Measurements from ENCODE around the gene SLC35B1. TPM values are rescaled to one million over a fixed set of nuclear protein-coding genes. Genes with fewer than 3 reads are reported as not detected.

The SLC35B1 gene
- total and polyA plus RNA-seq, 10 of the 15 experiments (the other 5 are each of a cell fraction or from before 2014, with no cell fraction given), result 40.0 to 113 (median 51.6) TPM

GRCh38 chr17:49687878-49688491 lies 19.8 kb downstream of the SLC35B1 start:
- in situ Hi-C loops (cut with MboI) (no loop called here), intact Hi-C loops (cut with micrococcal nuclease; ENCODE audit: unreplicated experiment) (no loop called here)
- no peaks in the 10 kb centered on the region for H4K20me1 ChIP-seq (ENCODE audit: control insufficient read depth, insufficient read depth)
- FAIRE-seq (no peak), DNase-seq (ENCODE audit: low read depth, low spot score) (no peak), ATAC-seq (peak; percentile 45; the same call in 1 of the 3 replicates)
- H3K4me1 ChIP-seq (ENCODE audit: control insufficient read depth, insufficient read depth, low read length), result no peaks in the 10 kb centered on the region
- WGBS (ENCODE audit: insufficient coverage, insufficient replicate concordance, low lambda C conversion rate, missing lambda C conversion rate), result 61% methylated on average over 7 of the region's 10 CpGs
- H3K9me3 ChIP-seq (replicated peaks; ENCODE audit: control insufficient read depth, insufficient read depth, low read length), result no peaks in the 10 kb centered on the region
- H3K4me3 ChIP-seq, result no peak overlapping the region
- no peak overlapping the region for H3K27ac ChIP-seq (ENCODE audit: control insufficient read depth, insufficient read depth)
- ChIA-PET RAD21 (ENCODE audit: unreplicated experiment) (interaction anchor here (1.2 to 3.1 kb wide), 2 partner anchors 20 to 118 kb away, joined by 3 to 14 read pairs; partner anchors contain the start of gene SLC35B1), CTCF (interaction anchor here (0.6 to 21.7 kb wide), 4 partner anchors 8 to 130 kb away, joined by 3 to 483 read pairs (median 4); partner anchors contain the start of gene NXPH3), SMC1A (ENCODE audit: uncharacterized antibody, unreplicated experiment) (interaction anchor here (0.9 to 1.4 kb wide), 2 partner anchors 8 to 9 kb away, joined by 3 to 5 read pairs; no protein-coding TSS in a partner anchor), POLR2A (interaction anchor here (0.6 to 0.7 kb wide), 2 partner anchors 10 to 1177 kb away, joined by 3 read pairs; no protein-coding TSS in a partner anchor)
- H3K4me2 ChIP-seq (ENCODE audit: control insufficient read depth, insufficient read depth), result no peak overlapping the region
- H3K79me2 ChIP-seq (ENCODE audit: control insufficient read depth, insufficient read depth, low read length), result no peaks in the 10 kb centered on the region
- H2AFZ ChIP-seq (ENCODE audit: control insufficient read depth, low read depth, low read length), result peak overlapping the region; percentile 97
- no peaks in the 10 kb centered on the region for H3K27me3 ChIP-seq (replicated peaks in 1 of 2; ENCODE audit: control insufficient read depth in 2 of 2, insufficient read depth in 2 of 2, low read length in 1 of 2)
- no peak overlapping the region for H3K9ac ChIP-seq (ENCODE audit: control insufficient read depth, insufficient read depth, low read length)
- no TSS peak for BruUV-seq (replicated peaks)
- TF ChIP-seq POU2F2 (IDR thresholded peaks at IDR 0.05; ENCODE audit: borderline replicate concordance, low read depth, low read length) (no peak), ZNF687 (IDR thresholded peaks at IDR 0.05) (0 out of 2 replicates have a peak, but pooled peaks have one; percentile 15)
- H3K36me3 ChIP-seq (ENCODE audit: control insufficient read depth in 2 of 2, insufficient read depth in 2 of 2, low read length in 1 of 2), result no peaks in the 10 kb centered on the region
